ENCODE results near the gene ABL2.
"Not testable (repeated sequence)": the region's sequence is repeated elsewhere in the genome, so short reads cannot be mapped to it uniquely, and the experiment has no call there.

Gene ABL2

DNA sequence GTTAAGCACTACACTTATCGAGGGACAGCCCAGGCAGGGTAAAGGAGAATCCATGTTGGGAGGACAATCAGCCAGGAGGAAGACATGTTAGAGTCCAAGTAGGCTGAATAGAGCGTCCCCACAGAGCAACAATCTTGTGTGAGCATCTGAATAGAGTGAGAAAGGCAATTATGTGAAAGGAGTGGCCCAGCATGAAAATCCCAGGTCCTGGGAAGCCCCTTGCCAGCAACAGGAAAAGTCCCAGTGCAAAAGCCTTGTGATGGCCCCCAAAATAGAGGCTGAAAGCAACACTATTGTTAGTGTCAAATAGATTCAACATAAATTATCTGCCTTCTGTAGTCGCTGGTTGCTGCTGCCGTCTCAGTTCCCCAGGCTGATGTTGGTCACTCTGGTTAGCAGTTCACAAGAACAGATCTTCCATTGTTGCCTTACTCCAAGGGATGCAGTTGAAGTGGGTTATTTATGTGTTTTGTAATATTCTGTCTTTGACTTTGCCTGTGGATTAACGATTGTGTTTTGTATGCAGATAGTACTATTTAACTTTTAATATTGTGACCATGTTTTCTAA lies 12.1 kb upstream of the ABL2 start:
- Histone ChIP-seq H3K4me1 (ENCODE audit: control insufficient read depth, insufficient read depth, low read length) (no peaks in the 10 kb centered on the region), H3K36me3 (ENCODE audit: insufficient read depth, low read length) (no peaks in the 10 kb centered on the region), H3K9me3 (replicated peaks; ENCODE audit: low read length) (no peaks in the 10 kb centered on the region)

DNA sequence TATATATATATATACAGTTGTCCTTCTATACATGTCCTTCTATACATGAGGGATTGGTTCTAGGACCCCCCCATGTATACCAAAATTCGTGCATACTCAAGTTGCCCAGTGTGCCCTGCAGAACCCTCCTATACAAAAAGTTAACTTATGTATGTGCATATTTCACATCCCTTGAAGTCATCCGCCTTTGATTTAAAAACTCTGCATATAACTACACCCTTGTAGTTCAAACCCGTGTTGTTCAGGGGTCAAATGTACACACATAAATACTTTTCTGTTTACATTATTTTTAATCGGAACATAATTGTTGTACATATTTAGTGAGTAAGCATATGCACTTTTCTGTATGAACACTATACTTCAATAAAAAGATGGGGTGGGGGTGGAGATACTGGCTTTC lies 7.7 kb upstream of the ABL2 start:
- H3K36me3 ChIP-seq (ENCODE audit: insufficient read depth, low read length) = no peaks in the 10 kb centered on the region
- H3K4me2 ChIP-seq (ENCODE audit: low read length) = no peak overlapping the region
- no peak overlapping the region for H3K9ac ChIP-seq (ENCODE audit: low read depth, low read length)

More for the DNA sequence above, 12.1 kb upstream of the ABL2 start:
- Histone ChIP-seq H3K27me3 (ENCODE audit: control insufficient read depth, insufficient read depth, low read length) (no peaks in the 10 kb centered on the region), H3K4me3 (ENCODE audit: low read length) (no peak overlapping the region), H3K4me2 (ENCODE audit: low read length) (no peak overlapping the region), H3K9ac (ENCODE audit: low read depth, low read length) (no peak overlapping the region)

DNA sequence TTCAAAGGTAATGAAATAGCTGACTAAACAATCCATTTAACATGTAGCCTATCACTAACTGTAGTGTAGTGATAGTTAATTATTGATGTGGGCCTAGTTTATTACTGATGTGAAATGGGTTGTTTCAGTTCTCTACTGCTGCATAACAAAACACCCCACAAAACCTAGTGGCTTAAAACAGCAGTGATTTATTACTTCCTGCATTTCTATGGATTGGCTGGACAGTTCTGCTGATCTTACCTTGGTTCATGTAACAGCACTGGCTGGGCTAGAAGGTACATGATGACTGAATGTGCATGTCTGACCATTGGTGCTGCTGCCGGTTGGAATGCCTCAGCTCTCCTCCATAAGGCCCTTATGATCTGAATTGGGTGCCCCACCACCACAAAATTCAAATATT lies 5.4 kb upstream of the ABL2 start:
- no peak overlapping the region for H3K4me3 ChIP-seq (ENCODE audit: low read length)
- no peaks in the 10 kb centered on the region for H3K27me3 ChIP-seq (ENCODE audit: control insufficient read depth, insufficient read depth, low read length)
- no peak overlapping the region for H3K4me2 ChIP-seq (ENCODE audit: low read length)
- H3K4me1 ChIP-seq (ENCODE audit: control insufficient read depth, insufficient read depth, low read length) = peaks cover 23% of the 10 kb centered on the region
- H3K36me3 ChIP-seq (ENCODE audit: insufficient read depth, low read length) = no peaks in the 10 kb centered on the region
- no peak overlapping the region for H3K9ac ChIP-seq (ENCODE audit: low read depth, low read length)
- no peaks in the 10 kb centered on the region for H3K9me3 ChIP-seq (replicated peaks; ENCODE audit: low read length)

More for the DNA sequence above, 7.7 kb upstream of the ABL2 start:
- no peaks in the 10 kb centered on the region for H3K27me3 ChIP-seq (ENCODE audit: control insufficient read depth, insufficient read depth, low read length)
- no peaks in the 10 kb centered on the region for H3K9me3 ChIP-seq (replicated peaks; ENCODE audit: low read length)
- peaks cover 9% of the 10 kb centered on the region for H3K4me1 ChIP-seq (ENCODE audit: control insufficient read depth, insufficient read depth, low read length)
- H3K4me3 ChIP-seq (ENCODE audit: low read length) = no peak overlapping the region

DNA sequence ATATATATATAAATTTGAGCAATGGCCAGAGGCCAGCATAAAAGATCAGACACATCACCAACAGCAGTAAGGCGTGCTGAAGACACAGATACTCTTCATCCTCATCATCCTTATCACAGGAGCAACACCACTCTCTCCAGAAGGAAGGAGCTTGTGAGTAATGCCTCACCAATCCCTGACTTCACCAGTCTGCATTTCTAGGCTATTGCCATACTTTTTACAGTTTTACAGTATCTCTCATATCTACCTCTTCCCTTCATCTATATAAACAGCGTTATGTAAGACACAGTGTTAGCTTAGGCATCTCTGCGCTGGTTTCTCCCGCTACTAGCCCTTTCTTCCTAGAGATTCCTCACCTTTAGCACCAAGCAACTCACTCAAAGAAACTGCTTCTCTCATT lies 2.4 kb upstream of the ABL2 start:
- Histone ChIP-seq H3K36me3 (ENCODE audit: insufficient read depth, low read length) (no peaks in the 10 kb centered on the region), H3K9me3 (replicated peaks; ENCODE audit: low read length) (no peaks in the 10 kb centered on the region), H3K27me3 (ENCODE audit: control insufficient read depth, insufficient read depth, low read length) (no peaks in the 10 kb centered on the region), H3K9ac (ENCODE audit: low read depth, low read length) (no peak overlapping the region), H3K4me1 (ENCODE audit: control insufficient read depth, insufficient read depth, low read length) (peaks cover 29% of the 10 kb centered on the region), H3K4me3 (ENCODE audit: low read length) (no peak overlapping the region), H3K4me2 (ENCODE audit: low read length) (no peak overlapping the region)

DNA sequence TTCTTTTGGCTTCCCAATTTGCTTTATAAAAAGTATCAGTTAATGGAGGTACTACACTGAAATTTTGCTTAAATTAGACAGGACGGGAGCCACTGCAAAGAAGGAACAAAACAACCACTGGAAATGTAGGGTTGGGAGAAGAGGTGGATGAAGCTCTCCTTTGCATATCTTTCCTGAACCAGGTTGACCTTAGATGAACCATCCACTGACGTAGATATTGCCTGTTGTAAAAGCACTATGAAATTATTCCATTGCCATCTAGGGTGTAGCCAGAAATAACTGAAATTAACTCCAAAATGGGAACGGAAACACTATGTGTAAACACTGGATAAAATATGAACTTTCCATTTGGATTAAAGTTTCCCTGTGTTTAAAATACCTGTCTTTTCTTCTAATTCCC lies 1.2 kb upstream of the ABL2 start:
- no peaks in the 10 kb centered on the region for H3K9me3 ChIP-seq (replicated peaks; ENCODE audit: low read length)
- H3K9ac ChIP-seq (ENCODE audit: low read depth, low read length) = no peak overlapping the region
- H3K27me3 ChIP-seq (ENCODE audit: control insufficient read depth, insufficient read depth, low read length) = no peaks in the 10 kb centered on the region
- no peaks in the 10 kb centered on the region for H3K36me3 ChIP-seq (ENCODE audit: insufficient read depth, low read length)
- peaks cover 29% of the 10 kb centered on the region for H3K4me1 ChIP-seq (ENCODE audit: control insufficient read depth, insufficient read depth, low read length)
- H3K4me2 ChIP-seq (ENCODE audit: low read length) = peak overlapping the region; percentile 97
- H3K4me3 ChIP-seq (ENCODE audit: low read length) = no peak overlapping the region

DNA sequence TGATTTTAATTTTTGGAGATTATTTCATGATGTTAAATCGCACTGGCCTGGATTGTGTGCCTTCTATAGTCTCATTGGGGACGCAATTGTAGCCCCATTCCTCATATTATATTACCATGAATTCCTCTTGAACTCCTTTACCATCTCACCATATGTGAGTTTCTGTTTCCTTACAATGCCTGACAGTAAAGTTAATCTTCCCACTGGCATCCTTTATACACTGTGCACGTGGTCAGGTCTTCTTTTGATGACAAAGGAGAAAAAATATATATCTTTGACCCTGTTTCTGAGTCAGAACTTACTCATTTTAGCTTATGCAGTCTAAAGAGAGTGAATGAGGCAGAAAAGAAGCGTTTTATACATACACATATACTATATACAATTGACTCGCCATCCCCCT lies 774 bp upstream of the ABL2 start:
- peaks cover 29% of the 10 kb centered on the region for H3K4me1 ChIP-seq (ENCODE audit: control insufficient read depth, insufficient read depth, low read length)
- no peaks in the 10 kb centered on the region for H3K27me3 ChIP-seq (ENCODE audit: control insufficient read depth, insufficient read depth, low read length)
- H3K4me3 ChIP-seq (ENCODE audit: low read length) = peak overlapping the region; percentile 77
- H3K9ac ChIP-seq (ENCODE audit: low read depth, low read length) = peak overlapping the region; percentile 80
- no peaks in the 10 kb centered on the region for H3K9me3 ChIP-seq (replicated peaks; ENCODE audit: low read length)
- peak overlapping the region; percentile 97 for H3K4me2 ChIP-seq (ENCODE audit: low read length)
- H3K36me3 ChIP-seq (ENCODE audit: insufficient read depth, low read length) = no peaks in the 10 kb centered on the region

DNA sequence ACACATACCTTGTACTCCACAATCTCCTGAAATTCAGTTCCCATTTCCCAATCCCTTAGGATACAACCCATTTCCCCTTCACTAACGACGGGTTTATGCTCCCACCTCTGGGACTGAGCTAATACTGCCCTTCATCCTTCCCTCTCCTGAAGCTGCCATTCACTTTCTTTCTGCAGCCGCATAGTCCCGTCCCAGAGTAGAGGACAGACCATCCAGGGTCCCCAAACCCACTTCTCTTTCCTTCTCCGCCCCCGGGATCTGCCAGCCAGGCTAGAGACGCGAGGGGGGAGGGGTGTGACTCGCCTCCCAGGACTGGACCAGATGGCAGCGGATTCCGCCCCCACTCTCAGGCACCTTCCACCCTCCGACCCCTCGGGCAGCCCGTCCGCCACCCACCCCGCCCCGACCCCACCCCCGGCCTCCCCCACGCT lies 679 bp downstream of the ABL2 start:
- no peaks in the 10 kb centered on the region for H3K36me3 ChIP-seq (ENCODE audit: insufficient read depth, low read length)
- peak overlapping the region; percentile 86 for H3K4me3 ChIP-seq (ENCODE audit: low read length)
- H3K4me2 ChIP-seq (ENCODE audit: low read length) = peak overlapping the region; percentile 88
- H3K9ac ChIP-seq (ENCODE audit: low read depth, low read length) = peak overlapping the region; percentile 90
- H3K27me3 ChIP-seq (ENCODE audit: control insufficient read depth, insufficient read depth, low read length) = no peaks in the 10 kb centered on the region
- H3K4me1 ChIP-seq (ENCODE audit: control insufficient read depth, insufficient read depth, low read length) = peaks cover 20% of the 10 kb centered on the region
- H3K9me3 ChIP-seq (replicated peaks; ENCODE audit: low read length) = no peaks in the 10 kb centered on the region

DNA sequence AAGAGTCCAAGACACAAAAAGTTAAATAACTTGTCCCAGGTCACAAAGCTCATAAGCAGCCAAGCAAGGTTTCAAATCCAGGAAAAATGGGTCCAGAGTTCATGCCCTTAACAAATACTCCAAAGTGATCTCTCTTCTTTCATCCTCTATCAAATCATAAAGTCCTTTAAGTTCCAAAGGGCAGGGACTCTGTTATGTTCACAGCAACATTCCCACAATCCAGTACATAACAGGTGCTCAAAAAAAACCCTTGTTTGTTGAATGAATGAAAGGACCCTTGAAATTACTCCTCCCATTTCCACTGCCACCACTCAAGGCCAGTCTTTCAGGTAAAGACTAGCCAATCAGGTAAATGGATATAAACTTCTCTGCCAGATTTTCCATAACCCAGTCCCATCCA lies 2.7 kb downstream of the ABL2 start:
- no peak overlapping the region for H3K9ac ChIP-seq (ENCODE audit: low read depth, low read length)
- H3K27me3 ChIP-seq (ENCODE audit: control insufficient read depth, insufficient read depth, low read length) = no peaks in the 10 kb centered on the region
- H3K4me2 ChIP-seq (ENCODE audit: low read length) = no peak overlapping the region
- no peaks in the 10 kb centered on the region for H3K9me3 ChIP-seq (replicated peaks; ENCODE audit: low read length)
- H3K4me1 ChIP-seq (ENCODE audit: control insufficient read depth, insufficient read depth, low read length) = peaks cover 16% of the 10 kb centered on the region
- peaks cover 3% of the 10 kb centered on the region for H3K36me3 ChIP-seq (ENCODE audit: insufficient read depth, low read length)
- no peak overlapping the region for H3K4me3 ChIP-seq (ENCODE audit: low read length)

DNA sequence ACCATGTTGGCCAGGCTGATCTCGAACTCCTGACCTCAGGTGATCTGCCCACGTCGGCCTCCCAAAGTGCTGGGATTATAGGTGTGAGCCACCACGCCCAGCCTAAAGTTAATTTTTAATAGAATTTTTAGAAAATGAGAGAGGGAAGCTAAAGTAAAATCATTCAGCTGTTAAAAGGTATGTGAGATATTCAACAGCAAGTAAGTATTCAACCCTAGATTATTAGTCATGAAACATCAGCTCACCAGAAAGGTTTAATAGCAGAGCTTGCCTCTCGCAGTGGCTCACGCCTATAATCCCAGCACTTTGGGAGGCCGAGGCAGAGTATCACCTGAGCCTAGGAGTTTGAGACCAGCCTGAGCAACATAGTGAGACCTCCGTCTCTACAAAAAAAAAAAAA lies 5.0 kb downstream of the ABL2 start:
- H3K36me3 ChIP-seq (ENCODE audit: insufficient read depth, low read length); H3K9me3 ChIP-seq (replicated peaks; ENCODE audit: low read length); H3K4me2 ChIP-seq (ENCODE audit: low read length); H3K4me3 ChIP-seq (ENCODE audit: low read length); H3K9ac ChIP-seq (ENCODE audit: low read depth, low read length); H3K4me1 ChIP-seq (ENCODE audit: control insufficient read depth, insufficient read depth, low read length); H3K27me3 ChIP-seq (ENCODE audit: control insufficient read depth, insufficient read depth, low read length): not testable (repeated sequence)

DNA sequence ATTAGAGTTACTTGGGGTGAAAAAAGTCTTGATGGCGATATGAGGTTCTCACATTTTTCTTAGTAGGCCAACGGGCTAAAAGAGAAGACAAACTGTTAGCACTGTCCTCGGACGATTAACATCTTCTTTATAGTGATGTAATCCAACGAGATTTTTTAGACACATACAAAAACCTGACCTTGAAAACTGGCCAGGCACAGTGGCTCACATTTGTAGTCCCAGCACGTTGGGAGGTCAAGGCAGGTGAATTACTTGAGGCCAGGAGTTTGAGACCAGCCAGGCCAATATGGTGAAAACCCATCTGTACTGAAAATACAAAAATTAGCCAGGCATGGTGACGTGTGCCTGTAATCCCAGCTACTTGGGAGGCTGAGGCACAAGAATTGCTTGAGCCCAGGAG lies 8.4 kb downstream of the ABL2 start:
- H3K9ac ChIP-seq (ENCODE audit: low read depth, low read length); H3K4me3 ChIP-seq (ENCODE audit: low read length); H3K4me2 ChIP-seq (ENCODE audit: low read length); H3K27me3 ChIP-seq (ENCODE audit: control insufficient read depth, insufficient read depth, low read length); H3K9me3 ChIP-seq (replicated peaks; ENCODE audit: low read length); H3K4me1 ChIP-seq (ENCODE audit: control insufficient read depth, insufficient read depth, low read length); H3K36me3 ChIP-seq (ENCODE audit: insufficient read depth, low read length): not testable (repeated sequence)

DNA sequence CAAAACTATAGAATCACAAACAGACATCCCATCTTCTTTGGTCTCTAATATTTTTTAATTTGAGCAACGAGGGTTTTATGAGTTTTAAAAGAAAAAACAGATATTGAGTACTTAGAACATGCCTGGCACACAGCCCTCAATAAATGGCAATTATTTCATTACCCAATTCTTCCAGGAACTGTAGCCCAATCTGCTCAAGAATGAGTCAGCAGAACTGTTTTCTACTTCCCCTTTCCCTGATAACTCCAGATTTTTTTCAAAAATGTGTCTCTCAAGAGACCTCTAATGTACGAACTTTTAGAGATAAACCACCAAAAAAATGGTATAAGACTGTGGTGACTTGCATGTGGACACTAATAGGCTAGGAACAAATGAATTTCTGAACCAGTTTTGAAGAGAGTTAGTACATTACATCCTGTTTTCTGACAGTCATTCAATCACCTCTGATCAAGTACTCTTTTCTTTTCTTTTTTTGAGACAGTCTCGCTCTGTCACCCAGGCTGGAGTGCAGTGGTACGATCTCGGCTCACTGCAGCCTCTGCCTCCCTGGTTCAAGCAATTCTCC lies 11.5 kb downstream of the ABL2 start:
- no peak overlapping the region for H3K9ac ChIP-seq (ENCODE audit: low read depth, low read length)
- no peaks in the 10 kb centered on the region for H3K9me3 ChIP-seq (replicated peaks; ENCODE audit: low read length)
- H3K4me3 ChIP-seq (ENCODE audit: low read length) = no peak overlapping the region
- peaks cover 5% of the 10 kb centered on the region for H3K36me3 ChIP-seq (ENCODE audit: insufficient read depth, low read length)
- peak overlapping the region; percentile 8 for H3K4me2 ChIP-seq (ENCODE audit: low read length)
- peaks cover 9% of the 10 kb centered on the region for H3K4me1 ChIP-seq (ENCODE audit: control insufficient read depth, insufficient read depth, low read length)
- H3K27me3 ChIP-seq (ENCODE audit: control insufficient read depth, insufficient read depth, low read length) = no peaks in the 10 kb centered on the region

DNA sequence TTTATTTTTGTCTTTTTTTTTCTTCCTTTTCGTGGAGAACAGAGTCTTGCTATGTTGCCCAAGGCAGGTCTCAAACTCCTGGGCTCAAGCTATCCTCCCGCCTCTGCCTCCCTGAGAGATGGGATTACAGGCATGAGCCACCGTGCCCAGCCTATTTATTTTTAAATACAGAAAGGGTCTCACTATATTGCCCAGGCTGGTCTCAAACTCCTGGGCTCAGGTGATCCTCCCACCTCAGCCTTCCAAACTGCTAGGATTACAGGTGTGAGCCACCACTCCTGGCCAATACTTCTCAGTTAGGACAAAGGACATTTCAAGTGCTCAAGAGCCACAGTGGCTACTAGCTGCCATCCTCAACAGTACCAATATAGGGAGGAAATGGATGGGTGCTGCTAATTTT lies 16.2 kb downstream of the ABL2 start:
- H3K9ac ChIP-seq (ENCODE audit: low read depth, low read length); H3K9me3 ChIP-seq (replicated peaks; ENCODE audit: low read length); H3K4me2 ChIP-seq (ENCODE audit: low read length); H3K4me3 ChIP-seq (ENCODE audit: low read length); H3K36me3 ChIP-seq (ENCODE audit: insufficient read depth, low read length); H3K27me3 ChIP-seq (ENCODE audit: control insufficient read depth, insufficient read depth, low read length); H3K4me1 ChIP-seq (ENCODE audit: control insufficient read depth, insufficient read depth, low read length): not testable (repeated sequence)

All from skeletal muscle satellite cell (primary cell).